ENCODE measurements around the gene RASSF4.

GRCh38 chr10:44936314-44936975 lies 23.2 kb upstream of the RASSF4 start:
- no peak for TF ChIP-seq EZH2 (IDR thresholded peaks at IDR 0.05; ENCODE audit: borderline replicate concordance, low read depth, low read length, severe bottlenecking)
- TF ChIP-seq CTCF (IDR thresholded peaks at IDR 0.05; ENCODE audit: borderline replicate concordance, extremely low read depth, low read length, poor library complexity, severe bottlenecking), result no peak

Data from DND-41 (cell line).